ENCODE measurements around the gene FH.

The FH gene

GRCh38 chr1:241525026-241525425 is 5.5 kb upstream of the FH start:
- Histone ChIP-seq H4K20me1 (ENCODE audit: insufficient read depth, low read length, poor library complexity, severe bottlenecking) (no peaks in the 10 kb centered on the region), H3K36me3 (ENCODE audit: insufficient read depth, low read length) (no peaks in the 10 kb centered on the region), H2AFZ (ENCODE audit: low read length) (no peak overlapping the region), H3K4me3 (ENCODE audit: low read length, poor library complexity, severe bottlenecking) (no peak overlapping the region), H3K27me3 (ENCODE audit: insufficient read depth, low read length, poor library complexity, severe bottlenecking) (peaks cover 63% of the 10 kb centered on the region), H3K4me1 (ENCODE audit: insufficient read depth, low read length, poor library complexity, severe bottlenecking) (no peaks in the 10 kb centered on the region), H3K9me2 (replicated peaks; ENCODE audit: low read depth, low read length) (no peaks in the 10 kb centered on the region), H3K79me2 (ENCODE audit: insufficient read depth, low read length) (no peaks in the 10 kb centered on the region), H3F3A (ENCODE audit: low read depth) (no peaks in the 10 kb centered on the region), H3K9ac (ENCODE audit: low read depth, low read length, poor library complexity, severe bottlenecking) (no peak overlapping the region), H3K9me3 (ENCODE audit: insufficient read depth, low read depth, low read length) (no peaks in the 10 kb centered on the region), H3K4me2 (ENCODE audit: low read depth, low read length, poor library complexity, severe bottlenecking) (no peak overlapping the region)
- TF ChIP-seq, protein P1, sequence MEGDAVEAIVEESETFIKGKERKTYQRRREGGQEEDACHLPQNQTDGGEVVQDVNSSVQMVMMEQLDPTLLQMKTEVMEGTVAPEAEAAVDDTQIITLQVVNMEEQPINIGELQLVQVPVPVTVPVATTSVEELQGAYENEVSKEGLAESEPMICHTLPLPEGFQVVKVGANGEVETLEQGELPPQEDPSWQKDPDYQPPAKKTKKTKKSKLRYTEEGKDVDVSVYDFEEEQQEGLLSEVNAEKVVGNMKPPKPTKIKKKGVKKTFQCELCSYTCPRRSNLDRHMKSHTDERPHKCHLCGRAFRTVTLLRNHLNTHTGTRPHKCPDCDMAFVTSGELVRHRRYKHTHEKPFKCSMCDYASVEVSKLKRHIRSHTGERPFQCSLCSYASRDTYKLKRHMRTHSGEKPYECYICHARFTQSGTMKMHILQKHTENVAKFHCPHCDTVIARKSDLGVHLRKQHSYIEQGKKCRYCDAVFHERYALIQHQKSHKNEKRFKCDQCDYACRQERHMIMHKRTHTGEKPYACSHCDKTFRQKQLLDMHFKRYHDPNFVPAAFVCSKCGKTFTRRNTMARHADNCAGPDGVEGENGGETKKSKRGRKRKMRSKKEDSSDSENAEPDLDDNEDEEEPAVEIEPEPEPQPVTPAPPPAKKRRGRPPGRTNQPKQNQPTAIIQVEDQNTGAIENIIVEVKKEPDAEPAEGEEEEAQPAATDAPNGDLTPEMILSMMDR (conservative IDR thresholded peaks at IDR 0.05; ENCODE audit: low read length): no peak
- TF ChIP-seq EZH2phosphoT487 (IDR thresholded peaks at IDR 0.05; ENCODE audit: borderline replicate concordance): no peak

- Histone ChIP-seq H3K9me2 (replicated peaks; ENCODE audit: low read depth, low read length) (no peaks in the 10 kb centered on the region), H3K4me2 (ENCODE audit: low read depth, low read length, poor library complexity, severe bottlenecking) (no peak overlapping the region), H3K4me1 (ENCODE audit: insufficient read depth, low read length, poor library complexity, severe bottlenecking) (peaks cover 6% of the 10 kb centered on the region), H3K9ac (ENCODE audit: low read depth, low read length, poor library complexity, severe bottlenecking) (no peak overlapping the region), H3K27me3 (ENCODE audit: insufficient read depth, low read length, poor library complexity, severe bottlenecking) (peaks cover 53% of the 10 kb centered on the region), H3K79me2 (ENCODE audit: insufficient read depth, low read length) (peaks cover 25% of the 10 kb centered on the region), H3K9me3 (ENCODE audit: insufficient read depth, low read depth, low read length) (no peaks in the 10 kb centered on the region), H3F3A (ENCODE audit: low read depth) (no peaks in the 10 kb centered on the region), H4K20me1 (ENCODE audit: insufficient read depth, low read length, poor library complexity, severe bottlenecking) (peaks cover 24% of the 10 kb centered on the region), H2AFZ (ENCODE audit: low read length) (no peak overlapping the region), H3K4me3 (ENCODE audit: low read length, poor library complexity, severe bottlenecking) (no peak overlapping the region), H3K36me3 (ENCODE audit: insufficient read depth, low read length) (no peaks in the 10 kb centered on the region)
- TF ChIP-seq, protein P1 (conservative IDR thresholded peaks at IDR 0.05; ENCODE audit: low read length): no peak
- TF ChIP-seq EZH2phosphoT487 (IDR thresholded peaks at IDR 0.05; ENCODE audit: borderline replicate concordance): no peak
These were observed 2.2 kb upstream of the FH start for GRCh38 chr1:241521718-241522117.

DNA sequence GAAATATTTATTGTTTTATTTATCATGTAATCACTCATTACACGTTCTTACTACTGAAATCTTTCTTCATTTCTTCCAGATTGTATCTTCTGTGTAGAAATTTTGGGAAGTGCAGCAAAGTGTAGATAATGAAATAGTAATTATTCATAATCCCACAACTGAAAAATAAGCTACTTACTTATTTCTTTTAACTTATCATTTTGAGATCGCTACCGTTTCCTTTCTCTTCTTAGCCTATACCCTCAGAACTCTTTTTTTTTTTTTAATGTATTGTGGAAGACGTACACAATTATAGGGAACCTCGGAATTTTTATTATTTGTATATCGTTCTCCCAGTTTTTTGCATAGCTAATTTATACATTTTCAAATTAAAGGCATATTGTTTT is 518 bp upstream of the FH start:
- H3K4me2 ChIP-seq (ENCODE audit: low read depth, low read length, poor library complexity, severe bottlenecking): peak overlapping the region; percentile 71

More for the DNA sequence above, 518 bp upstream of the FH start:
- no peak for TF ChIP-seq EZH2phosphoT487 (IDR thresholded peaks at IDR 0.05; ENCODE audit: borderline replicate concordance)
- TF ChIP-seq, protein P1 (conservative IDR thresholded peaks at IDR 0.05; ENCODE audit: low read length): no peak
- H3K9me2 ChIP-seq (replicated peaks; ENCODE audit: low read depth, low read length): no peaks in the 10 kb centered on the region
- peak overlapping the region; percentile 89 for H3K4me3 ChIP-seq (ENCODE audit: low read length, poor library complexity, severe bottlenecking)
- peaks cover 11% of the 10 kb centered on the region for H3K4me1 ChIP-seq (ENCODE audit: insufficient read depth, low read length, poor library complexity, severe bottlenecking)
- H2AFZ ChIP-seq (ENCODE audit: low read length): peak overlapping the region; percentile 84
- peaks cover 41% of the 10 kb centered on the region for H3K27me3 ChIP-seq (ENCODE audit: insufficient read depth, low read length, poor library complexity, severe bottlenecking)
- no peaks in the 10 kb centered on the region for H3F3A ChIP-seq (ENCODE audit: low read depth)
- no peaks in the 10 kb centered on the region for H3K36me3 ChIP-seq (ENCODE audit: insufficient read depth, low read length)
- H3K9ac ChIP-seq (ENCODE audit: low read depth, low read length, poor library complexity, severe bottlenecking): peak overlapping the region; percentile 56
- no peaks in the 10 kb centered on the region for H3K9me3 ChIP-seq (ENCODE audit: insufficient read depth, low read depth, low read length)
- H3K79me2 ChIP-seq (ENCODE audit: insufficient read depth, low read length): peaks cover 34% of the 10 kb centered on the region
- H4K20me1 ChIP-seq (ENCODE audit: insufficient read depth, low read length, poor library complexity, severe bottlenecking): peaks cover 24% of the 10 kb centered on the region
